Measurements from ENCODE around the gene SH3GLB2. TPM values are rescaled to one million over a fixed set of nuclear protein-coding genes. Genes with fewer than 3 reads are reported as not detected.

Gene SH3GLB2
- total RNA-seq, 1 donor from 2014 or later: 50.5 TPM

- Histone ChIP-seq H3K36me3 (ENCODE audit: control insufficient read depth, insufficient read depth, low read length) (peaks cover 17% of the 10 kb centered on the region), H3K4me3 (ENCODE audit: low read depth, low read length) (no peak overlapping the region), H3K27me3 (ENCODE audit: control insufficient read depth, insufficient read depth, low read length) (no peaks in the 10 kb centered on the region)
- DNase-seq (ENCODE audit: low read depth) (no peak), FAIRE-seq (no peak)
- no peak for TF ChIP-seq CTCF (IDR thresholded peaks at IDR 0.05; ENCODE audit: insufficient read depth, low read length, severe bottlenecking)
Observed at GRCh38 chr9:129068990-129069861, 41.1 kb upstream of the SH3GLB2 start.

- TF ChIP-seq CTCF (IDR thresholded peaks at IDR 0.05; ENCODE audit: insufficient read depth, low read length, severe bottlenecking): no peak
- DNase-seq (ENCODE audit: low read depth): no peak
- Histone ChIP-seq H3K27me3 (ENCODE audit: control insufficient read depth, insufficient read depth, low read length) (no peaks in the 10 kb centered on the region), H3K4me3 (ENCODE audit: low read depth, low read length) (no peak overlapping the region), H3K36me3 (ENCODE audit: control insufficient read depth, insufficient read depth, low read length) (peaks cover 20% of the 10 kb centered on the region)
- FAIRE-seq: no peak
Observed at GRCh38 chr9:129068110-129068509, 40.0 kb upstream of the SH3GLB2 start.

GRCh38 chr9:129064499-129064908 lies 36.4 kb upstream of the SH3GLB2 start:
- no peaks in the 10 kb centered on the region for H3K27me3 ChIP-seq (ENCODE audit: control insufficient read depth, insufficient read depth, low read length)
- no peak for TF ChIP-seq CTCF (IDR thresholded peaks at IDR 0.05; ENCODE audit: insufficient read depth, low read length, severe bottlenecking)
- DNase-seq (ENCODE audit: low read depth) (no peak), FAIRE-seq (no peak)
- H3K4me3 ChIP-seq (ENCODE audit: low read depth, low read length): no peak overlapping the region
- peaks cover 31% of the 10 kb centered on the region for H3K36me3 ChIP-seq (ENCODE audit: control insufficient read depth, insufficient read depth, low read length)

GRCh38 chr9:129063061-129063460 lies 34.9 kb upstream of the SH3GLB2 start:
- H3K4me3 ChIP-seq (ENCODE audit: low read depth, low read length): no peak overlapping the region
- TF ChIP-seq CTCF (IDR thresholded peaks at IDR 0.05; ENCODE audit: insufficient read depth, low read length, severe bottlenecking): no peak
- DNase-seq (ENCODE audit: low read depth) (no peak), FAIRE-seq (no peak)
- peaks cover 32% of the 10 kb centered on the region for H3K36me3 ChIP-seq (ENCODE audit: control insufficient read depth, insufficient read depth, low read length)
- H3K27me3 ChIP-seq (ENCODE audit: control insufficient read depth, insufficient read depth, low read length): no peaks in the 10 kb centered on the region

GRCh38 chr9:129060991-129061390 lies 32.9 kb upstream of the SH3GLB2 start:
- no peaks in the 10 kb centered on the region for H3K27me3 ChIP-seq (ENCODE audit: control insufficient read depth, insufficient read depth, low read length)
- FAIRE-seq (no peak), DNase-seq (ENCODE audit: low read depth) (no peak)
- no peak for TF ChIP-seq CTCF (IDR thresholded peaks at IDR 0.05; ENCODE audit: insufficient read depth, low read length, severe bottlenecking)
- H3K4me3 ChIP-seq (ENCODE audit: low read depth, low read length): no peak overlapping the region
- peaks cover 26% of the 10 kb centered on the region for H3K36me3 ChIP-seq (ENCODE audit: control insufficient read depth, insufficient read depth, low read length)
